Spleen (tissue), 11 donors: ENCODE data around the gene C2orf76. TPM values are rescaled to one million over a fixed set of nuclear protein-coding genes. Genes with fewer than 3 reads are reported as not detected.

Experiments used
- DNase-seq: peaks from one replicate; pipeline ENCODE4 v3.0.0-alpha.2; 2020
- H3K27ac ChIP-seq, 8 donors: fragments of 200-600 bp; sonication (generic) in 7 of 8; 1 replicate in 4 of 8; 2 replicates in 4 of 8; pipeline versions ENCODE4 v1.5.0 to v1.8.0; 2016 to 2021; ENCODE audit warnings: inconsistent platforms in 4 of 8, mild to moderate bottlenecking in 4 of 8, moderate library complexity in 1 of 8
- H3K27me3 ChIP-seq, 7 donors: fragments of 200-600 bp; sonication (generic) in 6 of 7; replicated peaks in 1 of 7; 1 replicate in 4 of 7; 2 replicates in 3 of 7; pipeline versions ENCODE4 v1.5.0 to v1.8.0; 2016 to 2021; ENCODE audit warnings: inconsistent platforms in 3 of 7, mild to moderate bottlenecking in 1 of 7
- H3K36me3 ChIP-seq, 6 donors: fragments of 200-600 bp; sonication (generic) in 5 of 6; 1 replicate in 4 of 6; 2 replicates in 2 of 6; pipeline versions ENCODE4 v1.5.0 to v1.8.0; 2016 to 2021; ENCODE audit warnings: inconsistent platforms in 2 of 6
- H3K4me1 ChIP-seq, 6 donors: fragments of 200-600 bp; sonication (generic) in 5 of 6; 1 replicate in 3 of 6; 2 replicates in 3 of 6; pipeline versions ENCODE4 v1.5.0 to v1.8.0; 2016 to 2021; ENCODE audit warnings: inconsistent platforms in 3 of 6
- H3K4me3 ChIP-seq, 8 donors: fragments of 200-600 bp; sonication (generic) in 7 of 8; 1 replicate in 4 of 8; 2 replicates in 4 of 8; pipeline versions ENCODE4 v1.5.0 to v1.8.0; 2016 to 2021; ENCODE audit warnings: inconsistent platforms in 4 of 8, mild to moderate bottlenecking in 4 of 8, moderate library complexity in 2 of 8
- H3K9me3 ChIP-seq, 8 donors: fragments of 200-600 bp; sonication (generic) in 7 of 8; 1 replicate in 4 of 8; 2 replicates in 4 of 8; pipeline versions ENCODE4 v1.5.0 to v1.8.0; 2016 to 2021; ENCODE audit warnings: inconsistent platforms in 4 of 8
- POLR2A ChIP-seq, 3 donors: fragments of 450-650 bp; IDR thresholded peaks; one replicate each; pipeline ENCODE4 v1.5.1; 2017; ENCODE audit warnings: antibody characterized with exemption in 3 of 3, mild to moderate bottlenecking in 1 of 3
- POLR2AphosphoS5 ChIP-seq, 3 donors: sonication (generic); formaldehyde crosslinking; IDR thresholded peaks; one replicate each; pipeline ENCODE4 v1.5.1; 2017; ENCODE audit warnings: antibody characterized with exemption in 3 of 3
- WGBS, 5 donors: extraction: QIAGEN DNeasy Blood & Tissue Kit in 3 of 5; methylation state at CpG; one replicate each; pipeline versions ENCODE4 v1.1.5 to v1.1.7; 2013 to 2018; 5-methylcytosine and 5-hydroxymethylcytosine counted together
- intact Hi-C: fragments of 100-400 bp; cut with DNase I; formaldehyde crosslinking; loops from one replicate; pipeline ENCODE4 v1.15.0; 2023; ENCODE audit warnings: low total_unique reads
- polyA plus RNA-seq, 3 donors: library from polyadenylated mRNA; stranded (reverse); fragments of 200-250 nt; gene quantifications; one replicate each; pipeline ENCODE4 v1.2.1, GENCODE V29; 2013
- total RNA-seq, 7 donors: library from RNA; depleted of rRNA in 3 of 7; stranded (reverse); fragments of >200 nt in 3 of 7; fragmentation: NEBNext Ultra II Directional in 4 of 7; extraction: Animal tissue kit (Norgen Biotek cat#: 25700) in 4 of 7; gene quantifications; one replicate each; pipeline versions ENCODE4 v1.1.0 to v1.2.1, GENCODE V29; 2016 to 2021
- TF ChIP-seq, protein P1 (sequence below), 11 experiments: fragments of 200-600 bp in 7 of 11; fragments of 450-650 bp in 4 of 11; sonication (generic) in 4 of 11; IDR thresholded peaks in 8 of 11; conservative IDR thresholded peaks in 3 of 11; 1 replicate in 7 of 11; 2 replicates in 4 of 11; pipeline versions ENCODE4 v1.4.0 to v1.8.0; 2016 to 2021; ENCODE audit warnings: antibody characterized with exemption in 11 of 11, inconsistent platforms in 4 of 11, mild to moderate bottlenecking in 1 of 11
- donor health status: healthy with polysubstance abuse.
- donor health status: DM: no; HTN: no; CAD: no; lungs with moderate emphysema.
- donor health status: DM: no; HTN: no; CAD: no.
- donor health status: Bipolar disorder and iron deficiency.
- donor health status: healthy.
- donor health status: DM: no; HTN: no; CAD: no.
- donor health status: DM: yes; HTN: yes; CAD: no.

Gene C2orf76
- total and polyA plus RNA-seq, 10 donors = 4.8 to 21.7 (median 8.2) TPM

DNA sequence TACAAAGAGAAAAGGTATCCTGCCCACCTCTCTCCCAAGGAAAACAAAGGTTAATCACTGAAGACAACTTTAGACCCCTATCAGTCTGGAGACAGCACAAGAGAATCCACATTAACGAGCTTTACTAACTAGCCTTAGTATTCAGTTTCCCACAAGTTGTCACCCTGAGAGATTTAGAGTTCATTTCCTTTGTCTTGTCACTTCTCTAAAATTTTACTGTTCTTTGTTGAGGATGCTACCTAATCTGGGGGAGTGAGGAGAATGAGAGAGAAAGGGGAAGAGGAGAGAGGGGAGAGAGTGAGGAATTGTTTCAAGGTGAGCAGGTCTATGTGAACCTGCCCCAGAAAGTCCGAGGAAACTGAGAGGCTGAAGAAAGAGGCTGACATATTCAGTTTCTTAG, 28.4 kb downstream of the C2orf76 start:
- peaks cover 4 to 26% (median 10%) of the 10 kb centered on the region in 6 donors for H3K4me1 ChIP-seq
- intact Hi-C loops = no loop called here
- no peaks in the 10 kb centered on the region for H3K27me3 ChIP-seq
- no peaks in the 10 kb centered on the region for H3K9me3 ChIP-seq
- WGBS, 5 donors = 57 to 70% (median 61%) methylated on average over 2 of the region's 2 CpGs
- H3K27ac ChIP-seq = peak overlapping the region in 4 of 8 donors; percentile 40 to 64 (median 53)
- TF ChIP-seq POLR2A (IDR thresholded peaks at IDR 0.05) (no peak), POLR2AphosphoS5 (IDR thresholded peaks at IDR 0.05) (no peak)
- TF ChIP-seq, protein P1, sequence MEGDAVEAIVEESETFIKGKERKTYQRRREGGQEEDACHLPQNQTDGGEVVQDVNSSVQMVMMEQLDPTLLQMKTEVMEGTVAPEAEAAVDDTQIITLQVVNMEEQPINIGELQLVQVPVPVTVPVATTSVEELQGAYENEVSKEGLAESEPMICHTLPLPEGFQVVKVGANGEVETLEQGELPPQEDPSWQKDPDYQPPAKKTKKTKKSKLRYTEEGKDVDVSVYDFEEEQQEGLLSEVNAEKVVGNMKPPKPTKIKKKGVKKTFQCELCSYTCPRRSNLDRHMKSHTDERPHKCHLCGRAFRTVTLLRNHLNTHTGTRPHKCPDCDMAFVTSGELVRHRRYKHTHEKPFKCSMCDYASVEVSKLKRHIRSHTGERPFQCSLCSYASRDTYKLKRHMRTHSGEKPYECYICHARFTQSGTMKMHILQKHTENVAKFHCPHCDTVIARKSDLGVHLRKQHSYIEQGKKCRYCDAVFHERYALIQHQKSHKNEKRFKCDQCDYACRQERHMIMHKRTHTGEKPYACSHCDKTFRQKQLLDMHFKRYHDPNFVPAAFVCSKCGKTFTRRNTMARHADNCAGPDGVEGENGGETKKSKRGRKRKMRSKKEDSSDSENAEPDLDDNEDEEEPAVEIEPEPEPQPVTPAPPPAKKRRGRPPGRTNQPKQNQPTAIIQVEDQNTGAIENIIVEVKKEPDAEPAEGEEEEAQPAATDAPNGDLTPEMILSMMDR (IDR thresholded peaks at IDR 0.05 in 8 of 11, conservative IDR thresholded peaks at IDR 0.05 in 3 of 11) = no peak
- H3K36me3 ChIP-seq = peaks cover 0 to 43% (median 0%) of the 10 kb centered on the region in 6 donors
- no peak overlapping the region for H3K4me3 ChIP-seq
- no peak for DNase-seq

DNA sequence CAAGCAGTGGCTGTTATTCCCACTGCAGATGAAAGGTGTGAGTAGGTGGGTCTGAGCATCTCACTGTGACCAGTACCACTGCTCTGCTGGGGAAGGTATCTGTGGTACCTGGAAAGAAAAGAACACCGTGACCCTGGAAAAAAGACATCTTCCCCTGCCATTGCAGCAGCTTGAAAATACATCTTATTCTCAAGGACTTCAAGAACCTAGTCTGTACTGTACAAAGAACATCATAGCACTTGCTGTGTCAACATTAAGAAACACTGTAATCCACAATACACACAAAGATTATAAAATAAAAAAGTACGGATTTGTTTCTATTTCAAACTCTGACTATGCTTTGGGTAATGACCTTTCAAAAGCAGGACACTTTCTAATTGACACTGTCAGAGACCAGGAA, 28.9 kb downstream of the C2orf76 start:
- Histone ChIP-seq H3K9me3 (no peaks in the 10 kb centered on the region), H3K27me3 (no peaks in the 10 kb centered on the region), H3K36me3 (peaks cover 0 to 43% (median 0%) of the 10 kb centered on the region in 6 donors), H3K4me1 (peaks cover 4 to 26% (median 10%) of the 10 kb centered on the region in 6 donors), H3K4me3 (no peak overlapping the region), H3K27ac (no peak overlapping the region)
- WGBS, 5 donors = 86 to 93% (median 92%) methylated on average over 2 of the region's 2 CpGs
- intact Hi-C loops = no loop called here
- no peak for TF ChIP-seq POLR2AphosphoS5 (IDR thresholded peaks at IDR 0.05)
- no peak for TF ChIP-seq POLR2A (IDR thresholded peaks at IDR 0.05)
- TF ChIP-seq, protein P1 (IDR thresholded peaks at IDR 0.05 in 8 of 11, conservative IDR thresholded peaks at IDR 0.05 in 3 of 11) = no peak
- no peak for DNase-seq

GRCh38 chr2:119333833-119334232, 32.8 kb downstream of the C2orf76 start:
- Histone ChIP-seq H3K36me3 (peaks cover 0 to 35% (median 0%) of the 10 kb centered on the region in 6 donors), H3K4me1 (peaks cover 2 to 12% (median 5%) of the 10 kb centered on the region in 6 donors), H3K9me3 (no peaks in the 10 kb centered on the region), H3K4me3 (no peak overlapping the region), H3K27me3 (no peaks in the 10 kb centered on the region), H3K27ac (no peak overlapping the region)
- TF ChIP-seq, protein P1 (IDR thresholded peaks at IDR 0.05 in 8 of 11, conservative IDR thresholded peaks at IDR 0.05 in 3 of 11) = no peak
- TF ChIP-seq POLR2A (IDR thresholded peaks at IDR 0.05) (no peak), POLR2AphosphoS5 (IDR thresholded peaks at IDR 0.05) (no peak)
- intact Hi-C loops = no loop called here
- DNase-seq = no peak
- 89 to 99% (median 94%) methylated on average over 2 of the region's 2 CpGs for WGBS, 5 donors

DNA sequence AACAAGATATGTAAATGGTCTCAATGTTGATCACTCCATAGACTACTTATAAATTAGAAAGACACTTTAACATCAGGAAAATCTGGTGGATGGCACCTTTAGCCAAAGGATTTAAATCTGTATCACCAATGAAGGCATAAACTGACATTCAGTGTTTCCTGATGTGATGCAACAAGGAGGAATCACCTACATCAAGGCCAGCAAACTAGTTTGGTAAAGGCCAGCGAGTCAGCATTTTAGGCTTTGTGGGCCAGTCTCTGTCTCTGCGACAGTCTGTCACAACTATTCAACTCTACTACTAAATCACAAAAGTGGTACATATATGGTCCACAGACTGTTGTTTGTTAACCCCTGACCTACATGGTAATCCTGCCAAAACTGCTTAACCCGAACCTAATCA, 33.3 kb downstream of the C2orf76 start:
- no peaks in the 10 kb centered on the region for H3K27me3 ChIP-seq
- no peak for DNase-seq
- H3K27ac ChIP-seq = no peak overlapping the region
- peaks cover 0 to 31% (median 0%) of the 10 kb centered on the region in 6 donors for H3K36me3 ChIP-seq
- H3K9me3 ChIP-seq = no peaks in the 10 kb centered on the region
- peaks cover 0 to 7% (median 1%) of the 10 kb centered on the region in 6 donors for H3K4me1 ChIP-seq
- 76 to 87% (median 86%) methylated on average over 3 of the region's 3 CpGs for WGBS, 5 donors
- intact Hi-C loops = no loop called here
- no peak for TF ChIP-seq POLR2A (IDR thresholded peaks at IDR 0.05)
- no peak for TF ChIP-seq POLR2AphosphoS5 (IDR thresholded peaks at IDR 0.05)
- TF ChIP-seq, protein P1 (IDR thresholded peaks at IDR 0.05 in 8 of 11, conservative IDR thresholded peaks at IDR 0.05 in 3 of 11) = no peak
- no peak overlapping the region for H3K4me3 ChIP-seq
